Activated CD8-positive, alpha-beta T cell treated with anti-CD3 and anti-CD28 coated beads for 36 hours (primary cell): ENCODE measurements around the gene ACHE. TPM values are rescaled to one million over a fixed set of nuclear protein-coding genes. Genes with fewer than 3 reads are reported as not detected.
"Not testable (repeated sequence)": the region's sequence is repeated elsewhere in the genome, so short reads cannot be mapped to it uniquely, and the experiment has no call there.

Experiments
- ATAC-seq: fragments of 200-7000 bp; cut with Tn5 transposase; one replicate; pipeline ENCODE4 v1.10.0; 2021; ENCODE audit warnings: mild to moderate bottlenecking, moderate library complexity
- CTCF ChIA-PET: fragments of 350-600 bp; sonication (Branson Sonifier 250); formaldehyde crosslinking; loops from one replicate; lab custom pipeline; 2021; ENCODE audit warnings: antibody characterized with exemption; lab: Charles Lee
- POLR2A ChIA-PET: fragments of 350-600 bp; sonication (Branson Sonifier 250); formaldehyde crosslinking; loops from one replicate; lab custom pipeline; 2021; ENCODE audit warnings: antibody characterized with exemption; lab: Charles Lee
- DNase-seq: peaks from one replicate; pipeline ENCODE4 v3.0.0-alpha.2; 2020
- H3K27ac Mint-ChIP-seq: one replicate; pipeline ENCODE4 v1.8.0; 2021; ENCODE audit warnings: mild to moderate bottlenecking, mixed read lengths
- H3K27me3 Mint-ChIP-seq: one replicate; pipeline ENCODE4 v1.8.0; 2021; ENCODE audit warnings: mixed read lengths
- H3K36me3 Mint-ChIP-seq: one replicate; pipeline ENCODE4 v1.8.0; 2021; ENCODE audit warnings: low read depth, mixed read lengths
- H3K4me1 Mint-ChIP-seq: one replicate; pipeline ENCODE4 v1.8.0; 2021; ENCODE audit warnings: low read depth, mixed read lengths
- H3K4me3 Mint-ChIP-seq: one replicate; pipeline ENCODE4 v1.8.0; 2021; ENCODE audit warnings: mild to moderate bottlenecking, moderate library complexity, mixed read lengths
- H3K9me3 Mint-ChIP-seq: one replicate; pipeline ENCODE4 v1.8.0; 2021; ENCODE audit warnings: mixed read lengths
- intact Hi-C: fragments of 100-400 bp; cut with micrococcal nuclease; formaldehyde crosslinking; loops from one replicate; pipeline ENCODE4 v1.10.0; 2022
- total RNA-seq, 2 experiments: library from RNA; stranded (reverse); gene quantifications; one replicate each; pipeline ENCODE4 v1.2.3, GENCODE V29; 2021
- TF ChIP-seq, protein P1 (sequence below): fragments of 200-600 bp; IDR thresholded peaks from one replicate; pipeline ENCODE4 v1.8.0; 2022; ENCODE audit warnings: antibody characterized with exemption, mild to moderate bottlenecking

The ACHE gene
- under 1 TPM in 1 of 2 experiments, not detected in 1; 0.25 TPM for total RNA-seq

- Mint-ChIP-seq H3K27ac (no peak within 1 kb of the TSS), H3K4me3 (peak within 1 kb of the TSS; percentile 39), H3K36me3 (no peaks in the 10 kb centered on the region), H3K4me1 (peaks cover 12% of the 10 kb centered on the region), H3K9me3 (no peaks in the 10 kb centered on the region), H3K27me3 (peaks cover 45% of the 10 kb centered on the region)
- TF ChIP-seq, protein P1, sequence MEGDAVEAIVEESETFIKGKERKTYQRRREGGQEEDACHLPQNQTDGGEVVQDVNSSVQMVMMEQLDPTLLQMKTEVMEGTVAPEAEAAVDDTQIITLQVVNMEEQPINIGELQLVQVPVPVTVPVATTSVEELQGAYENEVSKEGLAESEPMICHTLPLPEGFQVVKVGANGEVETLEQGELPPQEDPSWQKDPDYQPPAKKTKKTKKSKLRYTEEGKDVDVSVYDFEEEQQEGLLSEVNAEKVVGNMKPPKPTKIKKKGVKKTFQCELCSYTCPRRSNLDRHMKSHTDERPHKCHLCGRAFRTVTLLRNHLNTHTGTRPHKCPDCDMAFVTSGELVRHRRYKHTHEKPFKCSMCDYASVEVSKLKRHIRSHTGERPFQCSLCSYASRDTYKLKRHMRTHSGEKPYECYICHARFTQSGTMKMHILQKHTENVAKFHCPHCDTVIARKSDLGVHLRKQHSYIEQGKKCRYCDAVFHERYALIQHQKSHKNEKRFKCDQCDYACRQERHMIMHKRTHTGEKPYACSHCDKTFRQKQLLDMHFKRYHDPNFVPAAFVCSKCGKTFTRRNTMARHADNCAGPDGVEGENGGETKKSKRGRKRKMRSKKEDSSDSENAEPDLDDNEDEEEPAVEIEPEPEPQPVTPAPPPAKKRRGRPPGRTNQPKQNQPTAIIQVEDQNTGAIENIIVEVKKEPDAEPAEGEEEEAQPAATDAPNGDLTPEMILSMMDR = no peak
- intact Hi-C loops = loop anchor here (5.0 kb wide), 1 partner anchor 182 kb away; no protein-coding TSS in a partner anchor
- POLR2A ChIA-PET = no interaction called here
- CTCF ChIA-PET = interaction anchor here (1.2 to 2.9 kb wide), 5 partner anchors 49 to 181 kb away, joined by 3 to 15 read pairs (median 4); no protein-coding TSS in a partner anchor
- ATAC-seq = peak; percentile 7
- DNase-seq = no peak
These were observed at the start of gene ACHE for GRCh38 chr7:100895701-100895955. Gene ACHE, minus strand, starts transcription at chr7:100895888. Its CDS starts 1,656 bp downstream, at chr7:100894232.

DNA sequence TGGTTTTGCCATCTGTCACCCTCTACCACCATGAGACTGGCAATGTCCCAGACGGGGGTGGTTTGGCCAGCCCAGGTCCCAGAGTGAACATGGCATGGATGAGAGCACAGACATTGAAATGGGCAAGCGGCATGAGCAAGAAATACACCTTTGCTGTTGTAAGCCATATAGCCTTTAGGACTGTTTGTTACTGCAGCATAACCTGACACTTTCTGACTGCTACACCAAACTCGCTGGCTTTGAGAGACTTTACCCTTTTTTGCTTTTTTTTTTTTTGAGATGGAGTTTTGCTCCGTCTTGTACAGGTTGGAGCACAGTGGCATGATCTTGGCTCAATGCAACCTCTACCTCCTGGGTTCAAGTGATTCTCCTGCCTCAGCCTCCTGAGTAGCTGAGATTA is 48.5 kb upstream of the ACHE start:
- no peaks in the 10 kb centered on the region for H3K4me1 Mint-ChIP-seq
- TF ChIP-seq, protein P1 = no peak
- ATAC-seq = no peak
- peaks cover 5% of the 10 kb centered on the region for H3K9me3 Mint-ChIP-seq
- H3K36me3 Mint-ChIP-seq = no peaks in the 10 kb centered on the region
- peaks cover 9% of the 10 kb centered on the region for H3K27me3 Mint-ChIP-seq
- ChIA-PET CTCF (interaction anchor here (1.2 kb wide), 1 partner anchor 49 kb away, joined by 3 read pairs; the partner anchor contains the start of gene ACHE), POLR2A (no interaction called here)
- H3K27ac Mint-ChIP-seq = no peak overlapping the region
- H3K4me3 Mint-ChIP-seq = no peak overlapping the region
- intact Hi-C loops = no loop called here
- DNase-seq = no peak

DNA sequence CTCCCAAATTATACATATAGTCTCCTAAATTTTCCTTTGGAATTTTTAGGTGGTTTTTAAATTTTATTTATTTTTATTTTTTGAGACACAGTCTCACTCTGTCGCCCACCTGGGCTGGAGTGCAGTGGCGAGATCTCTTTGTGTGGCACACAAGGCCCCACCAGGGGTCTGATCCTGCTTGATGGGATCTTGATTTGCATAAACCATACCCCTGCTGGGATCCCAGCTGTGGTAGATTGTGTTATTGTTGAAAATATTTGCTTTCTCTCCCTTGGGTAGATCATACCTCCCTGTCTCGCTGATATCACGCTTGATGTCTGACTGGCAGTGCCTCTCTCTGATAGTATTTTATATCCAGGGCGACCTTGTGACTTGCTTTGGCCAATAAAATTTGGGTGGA is 48.0 kb upstream of the ACHE start:
- Mint-ChIP-seq H3K27ac (no peak overlapping the region), H3K27me3 (peaks cover 6% of the 10 kb centered on the region), H3K36me3 (no peaks in the 10 kb centered on the region), H3K4me3 (no peak overlapping the region), H3K9me3 (peaks cover 5% of the 10 kb centered on the region), H3K4me1 (no peaks in the 10 kb centered on the region)
- POLR2A ChIA-PET = no interaction called here
- ATAC-seq (no peak), DNase-seq (no peak)
- TF ChIP-seq, protein P1 = no peak
- CTCF ChIA-PET = interaction anchor here (1.2 kb wide), 1 partner anchor 49 kb away, joined by 3 read pairs; the partner anchor contains the start of gene ACHE
- intact Hi-C loops = no loop called here

- ATAC-seq (no peak), DNase-seq (no peak)
- ChIA-PET CTCF (interaction anchor here (1.0 kb wide), 1 partner anchor 117 kb away, joined by 4 read pairs; no protein-coding TSS in a partner anchor), POLR2A (no interaction called here)
- Mint-ChIP-seq H3K27me3 (peaks cover 6% of the 10 kb centered on the region), H3K9me3 (peaks cover 5% of the 10 kb centered on the region), H3K4me3 (no peak overlapping the region), H3K36me3 (no peaks in the 10 kb centered on the region), H3K27ac (no peak overlapping the region), H3K4me1 (no peaks in the 10 kb centered on the region)
- intact Hi-C loops = no loop called here
- TF ChIP-seq, protein P1 = no peak
These were observed 46.5 kb upstream of the ACHE start for GRCh38 chr7:100942045-100942774.

DNA sequence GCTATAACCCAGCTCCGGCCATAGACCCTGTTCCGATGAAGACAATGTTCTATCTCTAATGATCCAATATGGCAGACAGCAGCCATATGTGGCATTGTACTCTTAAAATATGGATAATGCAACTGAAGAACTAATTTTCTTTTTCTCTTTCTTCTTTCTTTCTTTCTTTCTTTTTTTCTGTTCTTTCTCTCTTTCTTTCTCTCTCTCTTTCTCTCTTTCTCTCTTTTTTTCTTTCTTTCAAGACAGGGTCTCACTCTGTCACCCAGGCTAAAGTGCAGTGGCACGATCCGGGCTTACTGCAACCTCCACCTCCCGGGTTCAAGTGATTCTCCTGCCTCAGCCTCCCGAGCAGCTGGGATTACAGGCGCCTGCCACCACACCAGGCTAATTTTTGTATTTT is 40.5 kb upstream of the ACHE start:
- H3K36me3 Mint-ChIP-seq, H3K4me3 Mint-ChIP-seq, H3K27me3 Mint-ChIP-seq, POLR2A ChIA-PET, H3K9me3 Mint-ChIP-seq, CTCF ChIA-PET, H3K4me1 Mint-ChIP-seq, DNase-seq, ATAC-seq, H3K27ac Mint-ChIP-seq, intact Hi-C loops: not testable (repeated sequence)

DNA sequence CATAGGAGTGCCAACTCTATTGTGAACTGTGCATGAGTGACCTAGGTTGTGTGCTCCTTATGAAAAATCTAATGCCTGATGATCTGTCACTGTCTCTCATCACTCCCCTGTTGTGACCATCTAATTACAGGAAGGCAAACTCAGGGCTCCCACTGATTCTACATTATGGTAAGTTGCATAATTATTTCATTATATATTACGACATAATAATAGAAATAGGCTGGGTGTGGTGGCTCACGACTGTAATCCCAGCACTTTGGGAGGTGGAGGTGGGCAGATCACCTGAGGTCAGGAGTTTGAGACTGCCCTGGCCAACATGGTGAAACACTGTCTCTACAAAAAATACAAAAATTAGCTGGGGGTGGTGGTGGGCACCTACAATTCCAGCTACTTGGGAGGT is 39.7 kb upstream of the ACHE start:
- DNase-seq, H3K27ac Mint-ChIP-seq, H3K4me1 Mint-ChIP-seq, ATAC-seq, POLR2A ChIA-PET, H3K36me3 Mint-ChIP-seq, H3K27me3 Mint-ChIP-seq, H3K9me3 Mint-ChIP-seq, intact Hi-C loops, H3K4me3 Mint-ChIP-seq, CTCF ChIA-PET: not testable (repeated sequence)
